Subcutaneous adipose tissue (tissue), 4 donors: ENCODE measurements around the gene RHEBL1. TPM values are rescaled to one million over a fixed set of nuclear protein-coding genes. Genes with fewer than 3 reads are reported as not detected.

ENCODE experiments used
- total RNA-seq, 4 donors: library from RNA; depleted of rRNA; stranded (reverse); fragments of >200 nt; gene quantifications; one replicate each; pipeline ENCODE4 v1.1.0, GENCODE V29; 2016
- TF ChIP-seq, protein P1 (sequence below): fragments of 450-650 bp; IDR thresholded peaks from one replicate; pipeline ENCODE4 v1.5.1; 2016; ENCODE audit warnings: low read depth, mild to moderate bottlenecking, control low read depth, antibody characterized with exemption, moderate library complexity

The RHEBL1 gene
- total RNA-seq, 4 donors from 2014 or later, result 0.51 to 0.88 (median 0.61) TPM

DNA sequence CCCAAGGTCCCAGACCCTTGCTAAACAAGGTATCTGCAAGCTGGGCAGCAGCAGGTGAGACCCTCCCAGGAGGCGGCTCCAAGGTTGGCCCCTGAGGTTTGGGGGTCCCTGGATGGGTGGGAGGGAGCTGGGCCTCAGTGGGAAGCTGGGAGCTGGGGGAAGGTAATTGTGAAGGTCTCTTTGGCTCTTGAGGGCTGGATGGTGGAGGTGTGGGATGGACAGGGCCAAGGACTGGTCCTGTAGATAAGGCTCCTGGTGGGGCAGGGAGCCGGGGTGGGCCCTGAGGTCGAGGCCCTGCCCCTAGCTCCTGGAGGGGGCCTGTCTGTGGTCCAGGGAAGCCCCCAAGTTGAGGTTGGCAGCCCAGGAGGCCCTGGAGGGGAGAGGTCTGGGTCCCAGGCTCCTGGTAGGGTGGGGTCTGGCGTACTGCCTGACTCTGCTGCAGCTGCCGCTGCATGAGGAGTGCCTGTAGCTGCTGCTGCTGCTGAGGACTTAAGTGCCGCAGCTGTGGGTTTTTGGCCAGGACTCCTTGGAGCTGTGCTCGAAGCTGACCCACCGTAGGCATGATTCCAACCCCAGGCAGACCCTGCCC is 38.1 kb downstream of the RHEBL1 start:
- TF ChIP-seq, protein P1, sequence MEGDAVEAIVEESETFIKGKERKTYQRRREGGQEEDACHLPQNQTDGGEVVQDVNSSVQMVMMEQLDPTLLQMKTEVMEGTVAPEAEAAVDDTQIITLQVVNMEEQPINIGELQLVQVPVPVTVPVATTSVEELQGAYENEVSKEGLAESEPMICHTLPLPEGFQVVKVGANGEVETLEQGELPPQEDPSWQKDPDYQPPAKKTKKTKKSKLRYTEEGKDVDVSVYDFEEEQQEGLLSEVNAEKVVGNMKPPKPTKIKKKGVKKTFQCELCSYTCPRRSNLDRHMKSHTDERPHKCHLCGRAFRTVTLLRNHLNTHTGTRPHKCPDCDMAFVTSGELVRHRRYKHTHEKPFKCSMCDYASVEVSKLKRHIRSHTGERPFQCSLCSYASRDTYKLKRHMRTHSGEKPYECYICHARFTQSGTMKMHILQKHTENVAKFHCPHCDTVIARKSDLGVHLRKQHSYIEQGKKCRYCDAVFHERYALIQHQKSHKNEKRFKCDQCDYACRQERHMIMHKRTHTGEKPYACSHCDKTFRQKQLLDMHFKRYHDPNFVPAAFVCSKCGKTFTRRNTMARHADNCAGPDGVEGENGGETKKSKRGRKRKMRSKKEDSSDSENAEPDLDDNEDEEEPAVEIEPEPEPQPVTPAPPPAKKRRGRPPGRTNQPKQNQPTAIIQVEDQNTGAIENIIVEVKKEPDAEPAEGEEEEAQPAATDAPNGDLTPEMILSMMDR, result no peak

DNA sequence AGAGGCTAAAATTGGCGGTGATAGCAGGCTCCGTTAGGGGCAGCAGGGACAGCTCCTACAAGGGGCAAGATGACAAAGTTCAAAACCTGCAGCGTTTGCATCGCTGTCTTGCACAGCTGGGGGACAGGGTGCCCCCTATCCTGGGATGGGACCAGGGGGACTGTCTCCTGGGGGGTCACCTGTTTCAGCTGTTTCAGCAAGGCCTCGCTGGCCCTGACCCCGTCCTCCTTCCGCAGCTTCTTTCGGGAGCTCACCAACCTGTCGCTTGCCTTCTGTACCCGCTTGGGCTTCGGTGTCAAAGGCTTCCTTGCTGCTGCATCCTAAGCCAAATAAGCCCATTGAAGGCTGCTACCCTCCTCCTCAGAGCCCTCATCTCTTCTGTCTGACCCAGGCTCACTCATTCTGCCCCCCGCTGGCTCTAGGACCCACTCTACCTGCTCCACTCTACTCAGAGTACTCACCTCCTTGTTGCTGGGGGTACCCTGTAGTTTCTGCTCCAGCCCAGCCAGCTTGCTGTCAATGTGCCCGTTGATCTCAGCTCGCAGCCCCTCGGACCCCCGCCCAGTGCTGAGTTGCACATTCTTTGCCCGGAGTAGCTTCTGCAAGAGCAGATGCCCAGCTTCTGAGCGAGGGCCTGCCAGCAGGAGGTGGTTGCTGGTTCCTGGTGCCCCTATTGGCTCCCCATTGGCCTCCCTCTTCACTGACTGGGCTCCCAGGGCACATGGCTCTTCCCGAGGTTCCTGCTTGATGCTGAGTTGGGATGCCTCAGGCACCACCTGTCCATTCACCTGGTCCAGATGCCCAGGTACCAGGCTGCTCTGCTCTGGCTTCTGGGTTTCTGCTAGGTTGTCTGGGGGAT is 38.8 kb downstream of the RHEBL1 start:
- TF ChIP-seq, protein P1, result no peak

DNA sequence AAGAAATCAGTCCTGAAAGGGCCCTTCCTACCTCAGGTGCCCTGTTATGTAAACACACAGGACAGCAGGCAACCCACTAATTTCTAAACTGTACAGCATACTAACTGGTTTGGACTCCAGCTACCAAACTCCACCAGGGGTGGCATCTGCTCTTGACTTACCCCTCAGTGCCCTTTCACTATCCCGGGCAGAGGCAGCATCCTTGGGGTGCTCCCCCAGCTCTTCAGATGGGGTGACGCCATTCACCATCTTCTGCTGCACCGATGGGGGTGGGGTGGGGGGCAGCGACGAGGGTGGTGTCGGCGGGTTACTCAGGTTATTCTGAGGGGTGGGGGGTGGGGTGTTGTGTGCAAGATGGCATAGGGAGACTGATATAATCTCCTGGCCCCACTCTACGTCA is 39.7 kb downstream of the RHEBL1 start:
- TF ChIP-seq, protein P1, result no peak

DNA sequence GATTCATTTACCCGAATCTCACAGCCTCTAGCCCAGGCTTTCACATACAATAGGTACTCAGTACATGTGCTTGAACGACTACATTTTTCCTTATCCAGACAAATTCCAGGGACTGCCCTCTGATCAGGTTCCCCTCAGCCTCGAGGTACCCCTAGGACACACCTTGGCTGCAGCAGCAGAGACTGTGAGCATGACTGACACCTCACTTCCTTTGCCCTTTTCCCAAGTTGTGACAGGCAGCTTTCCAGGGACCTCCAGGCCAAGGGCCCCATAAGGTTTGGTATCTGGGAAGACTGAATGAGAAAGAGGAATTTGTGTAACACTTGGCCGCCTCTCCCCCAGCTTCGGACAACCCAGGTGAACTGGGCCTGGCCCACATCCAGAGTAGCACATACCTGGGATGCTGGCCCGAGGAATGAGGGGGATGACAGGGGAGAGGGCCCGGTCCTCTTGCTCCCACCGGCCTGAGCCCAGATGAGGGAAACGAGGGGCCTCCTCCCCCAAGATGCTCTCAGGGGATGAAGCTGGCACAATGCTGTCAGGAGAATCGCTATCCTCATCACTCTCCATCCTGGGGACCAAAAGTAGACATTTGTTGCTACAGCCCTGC is 41.0 kb downstream of the RHEBL1 start:
- TF ChIP-seq, protein P1, result no peak

GRCh38 chr12:49027846-49028555 is 41.8 kb downstream of the RHEBL1 start:
- TF ChIP-seq, protein P1, result no peak

- TF ChIP-seq, protein P1, result no peak
Observed at GRCh38 chr12:49026678-49027480, 42.9 kb downstream of the RHEBL1 start.
